Activated gamma-delta T cell treated with anti-CD3 and anti-CD28 coated beads, Interleukin-2, amount 50 U/mL, for 16 hours (primary cell): ENCODE results near the gene RERG.

Experiments
- DNase-seq: peaks from one replicate; pipeline ENCODE4 v3.0.0-alpha.2; 2020; ENCODE audit warnings: low read depth

RERG gene

GRCh38 chr12:15186597-15186996, 34.6 kb downstream of the RERG start:
- DNase-seq: no peak

GRCh38 chr12:15184484-15184883, 36.7 kb downstream of the RERG start:
- no peak for DNase-seq

DNA sequence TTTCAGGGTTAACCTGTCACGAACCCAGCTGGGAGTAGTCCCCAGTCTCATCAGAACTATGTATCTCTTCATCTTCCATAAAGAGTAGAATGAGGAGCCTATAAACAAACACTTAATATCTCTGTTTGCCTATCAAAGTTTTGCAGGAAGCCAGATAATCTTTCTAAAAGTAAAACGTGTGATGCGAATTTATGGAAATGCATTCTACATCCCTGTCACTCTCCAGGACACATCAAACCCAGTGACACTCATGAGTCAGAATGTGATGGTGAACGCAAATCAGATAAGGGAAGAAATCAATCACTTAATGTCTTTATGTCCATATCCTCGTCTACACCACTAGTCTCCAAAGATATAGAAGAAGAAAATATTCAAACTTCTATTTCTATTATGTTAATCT, 37.4 kb downstream of the RERG start:
- no peak for DNase-seq

- DNase-seq: no peak
Observed at GRCh38 chr12:15181017-15181683, 40.1 kb downstream of the RERG start.

GRCh38 chr12:15180325-15180724, 40.9 kb downstream of the RERG start:
- no peak for DNase-seq

- no peak for DNase-seq
Observed at GRCh38 chr12:15179672-15180071, 41.5 kb downstream of the RERG start.

- no peak for DNase-seq
Observed at GRCh38 chr12:15173142-15173541, 48.1 kb downstream of the RERG start.

- no peak for DNase-seq
Observed at GRCh38 chr12:15172060-15172822, 49.0 kb downstream of the RERG start.

- no peak for DNase-seq
Observed at GRCh38 chr12:15171012-15171655, 50.1 kb downstream of the RERG start.

GRCh38 chr12:15168026-15168678, 53.1 kb downstream of the RERG start:
- DNase-seq: no peak

DNA sequence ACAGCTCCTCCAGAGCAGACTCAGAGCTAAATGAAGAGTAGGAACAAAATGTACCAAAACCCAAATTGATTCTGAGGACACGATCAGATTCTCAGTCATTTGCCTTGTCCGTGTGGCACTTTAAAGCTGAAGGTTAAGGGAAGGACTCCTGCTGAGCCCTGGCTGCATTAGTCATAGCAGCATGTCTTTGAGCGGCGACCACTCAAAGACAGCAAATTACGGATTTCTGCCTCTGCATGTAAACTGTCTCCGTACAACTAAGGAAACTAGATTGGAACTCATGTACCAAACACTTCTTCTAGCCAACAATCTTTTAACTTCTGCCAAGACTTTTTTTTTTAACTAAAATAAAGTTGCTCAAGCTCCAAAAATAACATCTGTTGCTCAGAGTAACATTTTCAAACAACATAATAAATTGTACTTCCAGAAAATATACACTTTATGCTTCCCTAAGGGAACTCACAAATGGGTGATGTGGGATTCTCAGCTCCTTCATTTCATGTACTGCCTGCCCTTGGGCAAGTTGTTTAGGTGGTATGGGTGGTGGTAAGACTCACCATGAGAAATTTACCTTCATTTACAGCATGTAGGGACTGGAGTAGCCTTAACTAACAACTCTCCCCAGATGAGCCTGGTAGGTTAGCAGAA, 56.1 kb downstream of the RERG start:
- no peak for DNase-seq

- no peak for DNase-seq
Observed at GRCh38 chr12:15163030-15163976, 57.9 kb downstream of the RERG start.

- no peak for DNase-seq
Observed at GRCh38 chr12:15158083-15158482, 63.1 kb downstream of the RERG start.

- DNase-seq: no peak
Observed at GRCh38 chr12:15157269-15157671, 63.9 kb downstream of the RERG start.

GRCh38 chr12:15155271-15155670, 65.9 kb downstream of the RERG start:
- no peak for DNase-seq

DNA sequence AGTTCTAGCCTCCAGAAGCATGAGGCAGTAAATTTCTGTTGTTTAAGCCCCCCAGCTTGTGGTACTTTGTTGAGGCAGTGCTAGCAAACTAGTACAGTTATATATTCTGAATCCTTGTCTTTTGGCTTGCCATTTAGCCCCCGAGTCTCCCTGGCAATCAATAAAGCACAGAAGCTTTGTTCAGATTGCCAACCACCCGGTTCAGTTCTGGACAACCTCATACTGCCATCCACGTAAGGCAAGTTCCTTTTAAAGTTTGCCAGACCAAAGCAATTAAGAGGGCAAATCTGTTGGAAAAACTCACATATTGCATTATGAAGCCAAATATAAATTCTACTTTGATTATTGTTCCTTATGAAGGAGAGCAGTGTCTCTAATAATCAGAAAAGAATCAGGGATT, 67.1 kb downstream of the RERG start:
- DNase-seq: no peak

DNA sequence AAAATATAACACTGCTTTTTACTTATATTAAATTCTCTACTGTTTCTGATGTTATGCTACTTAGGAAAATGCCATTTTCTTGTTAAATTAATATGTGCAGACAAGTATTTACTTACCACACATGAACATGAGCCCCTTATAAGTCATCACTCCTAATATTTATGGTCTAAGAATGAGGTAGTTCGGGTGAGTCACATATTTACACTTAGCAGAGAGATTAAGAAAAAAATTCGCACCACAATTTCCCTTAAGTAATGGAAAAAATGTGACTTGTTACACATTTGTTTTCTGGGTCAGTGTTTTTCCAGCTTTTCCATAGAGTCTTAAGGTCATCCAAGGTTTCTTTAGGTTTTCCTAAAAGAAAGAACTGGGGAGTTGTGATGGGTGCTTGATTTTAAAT, 68.3 kb downstream of the RERG start:
- no peak for DNase-seq

- DNase-seq: no peak
Observed at GRCh38 chr12:15152456-15152855, 68.8 kb downstream of the RERG start.

DNA sequence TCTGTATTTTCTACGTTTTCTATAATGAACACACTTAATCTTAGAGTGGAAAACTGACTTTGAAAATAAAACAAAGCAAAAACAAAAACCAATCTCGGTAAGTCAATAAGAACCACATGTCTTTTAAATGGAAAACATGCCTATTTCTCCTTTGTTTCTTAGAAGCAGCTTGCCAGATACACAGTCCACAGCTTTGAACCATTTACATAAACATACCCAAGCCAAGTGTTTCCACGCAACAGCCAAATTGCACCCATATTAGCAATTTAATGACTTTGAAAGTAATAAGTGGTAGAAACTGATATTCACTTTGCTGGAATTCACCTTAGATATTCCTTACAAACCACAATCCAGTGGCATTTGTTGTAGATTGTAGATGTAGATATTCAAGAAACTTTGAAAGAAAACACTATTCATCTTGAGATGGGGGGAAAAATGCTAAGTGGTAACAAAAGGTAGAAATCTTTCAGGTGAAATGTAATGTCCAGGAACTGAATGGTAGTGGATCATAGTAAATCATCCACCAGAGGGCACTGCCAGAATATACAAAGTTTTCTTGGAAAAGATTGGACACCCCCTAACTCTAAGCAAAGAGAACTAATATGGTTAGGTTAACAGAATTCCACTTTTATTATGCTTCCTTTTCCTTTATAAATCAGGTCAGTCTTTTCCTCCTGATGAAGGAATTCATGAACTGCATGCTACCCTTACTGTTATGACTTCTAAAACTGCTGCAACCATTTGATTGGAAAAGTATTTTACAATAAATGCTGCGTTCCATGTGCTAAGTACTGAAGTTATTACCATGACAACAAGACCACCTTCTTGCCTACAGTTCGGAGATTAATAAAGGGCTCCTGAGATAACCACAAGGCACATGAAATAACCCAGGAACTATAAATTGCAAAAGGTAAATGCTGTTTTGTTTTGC, 69.8 kb downstream of the RERG start:
- no peak for DNase-seq

DNA sequence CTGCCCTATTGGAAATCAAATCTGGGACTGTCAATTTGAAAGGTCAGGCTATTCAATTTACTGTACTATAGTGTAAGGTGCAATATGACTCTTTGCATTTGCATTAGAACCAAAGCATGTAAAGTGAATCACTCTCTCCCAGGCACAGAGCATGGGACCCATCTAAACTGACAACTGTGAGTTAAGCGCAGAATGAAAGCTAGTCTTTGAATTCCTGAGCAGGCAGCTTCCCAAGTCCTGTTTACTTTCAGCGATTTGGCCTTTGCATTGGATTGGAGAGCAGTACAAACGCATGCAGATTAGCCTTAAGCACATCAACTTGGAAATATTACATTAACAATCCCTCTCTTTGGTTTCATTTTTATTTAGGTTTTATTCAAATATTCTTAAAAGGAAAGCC, 74.6 kb downstream of the RERG start:
- DNase-seq: no peak
